Fibroblast of upper back skin (primary cell): ENCODE data around the gene RAB6A.
"Not testable (repeated sequence)": the region's sequence is repeated elsewhere in the genome, so short reads cannot be mapped to it uniquely, and the experiment has no call there.

Experiments
- DNase-seq: peaks from one replicate; pipeline ENCODE4 v3.0.0-alpha.2; 2013

RAB6A gene

GRCh38 chr11:73716153-73717056 lies 44.5 kb downstream of the RAB6A start:
- DNase-seq: no peak

GRCh38 chr11:73715541-73715940 lies 45.3 kb downstream of the RAB6A start:
- no peak for DNase-seq

GRCh38 chr11:73710964-73711363 lies 49.9 kb downstream of the RAB6A start:
- DNase-seq: no peak

GRCh38 chr11:73705053-73705452 lies 55.8 kb downstream of the RAB6A start:
- no peak for DNase-seq

- DNase-seq: no peak
These were observed 66.9 kb downstream of the RAB6A start for GRCh38 chr11:73693899-73694525.

- DNase-seq: no peak
These were observed 80.2 kb downstream of the RAB6A start for GRCh38 chr11:73680687-73681086.

GRCh38 chr11:73676552-73676951 lies 84.3 kb downstream of the RAB6A start:
- not testable (repeated sequence) for DNase-seq

- no peak for DNase-seq
These were observed 89.2 kb downstream of the RAB6A start for GRCh38 chr11:73671701-73672100.

- no peak for DNase-seq
These were observed 90.1 kb downstream of the RAB6A start for GRCh38 chr11:73670808-73671207.

GRCh38 chr11:73667891-73668290 lies 93.0 kb downstream of the RAB6A start:
- no peak for DNase-seq

GRCh38 chr11:73664877-73665276 lies 96.0 kb downstream of the RAB6A start:
- no peak for DNase-seq

- DNase-seq: no peak
These were observed 97.0 kb downstream of the RAB6A start for GRCh38 chr11:73663604-73664495.

- no peak for DNase-seq
These were observed 98.3 kb downstream of the RAB6A start for GRCh38 chr11:73662445-73663157.

- peak; percentile 84 for DNase-seq
These were observed 99.7 kb downstream of the RAB6A start for GRCh38 chr11:73661035-73661628.

- no peak for DNase-seq
These were observed 100.3 kb downstream of the RAB6A start for GRCh38 chr11:73660497-73661034.

GRCh38 chr11:73659961-73660360 lies 100.9 kb downstream of the RAB6A start:
- no peak for DNase-seq

GRCh38 chr11:73656985-73657384 lies 103.9 kb downstream of the RAB6A start:
- DNase-seq: no peak

GRCh38 chr11:73655686-73656085 lies 105.2 kb downstream of the RAB6A start:
- DNase-seq: no peak

- no peak for DNase-seq
These were observed 106.3 kb downstream of the RAB6A start for GRCh38 chr11:73654482-73655021.

GRCh38 chr11:73653996-73654395 lies 106.9 kb downstream of the RAB6A start:
- no peak for DNase-seq

GRCh38 chr11:73652856-73653559 lies 107.9 kb downstream of the RAB6A start:
- no peak for DNase-seq
